ENCODE measurements around the gene FBXL14.

- TF ChIP-seq POLR2A (IDR thresholded peaks at IDR 0.05) (no peak), CTCF (IDR thresholded peaks at IDR 0.05) (no peak)
Measured at GRCh38 chr12:1523558-1524050, 70.8 kb downstream of the FBXL14 start.

All from suprapubic skin (tissue), 3 donors.